ENCODE results near the gene RPL7L1. TPM values are rescaled to one million over a fixed set of nuclear protein-coding genes. Genes with fewer than 3 reads are reported as not detected.

The RPL7L1 gene
- total RNA-seq, 1 experiment from 2014 or later: 103 TPM

DNA sequence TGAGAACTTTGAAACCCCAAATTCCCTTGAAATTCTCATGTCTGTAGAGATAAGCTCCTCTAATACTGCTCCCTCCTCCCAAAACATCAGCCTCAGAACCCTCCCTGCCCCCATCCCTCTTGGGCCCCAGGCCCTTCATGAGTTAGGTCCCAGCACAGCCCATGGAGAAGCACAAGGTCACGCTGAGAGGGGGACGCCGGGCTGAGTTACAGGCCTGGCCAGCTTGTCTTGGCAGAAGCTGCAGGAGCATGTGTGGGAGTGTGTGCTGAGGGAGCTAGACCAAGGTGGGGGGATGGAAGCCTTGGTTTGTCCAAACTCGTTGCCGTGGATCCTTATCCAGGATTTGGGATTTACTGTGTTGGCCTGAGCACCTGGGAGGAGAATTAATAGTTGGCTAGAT lies 27.9 kb downstream of the RPL7L1 start:
- H3K4me1 Mint-ChIP-seq (ENCODE audit: low read depth, unreplicated experiment): peaks cover 6% of the 10 kb centered on the region
- no peaks in the 10 kb centered on the region for H3K9me3 ChIP-seq
- TF ChIP-seq, protein P1, sequence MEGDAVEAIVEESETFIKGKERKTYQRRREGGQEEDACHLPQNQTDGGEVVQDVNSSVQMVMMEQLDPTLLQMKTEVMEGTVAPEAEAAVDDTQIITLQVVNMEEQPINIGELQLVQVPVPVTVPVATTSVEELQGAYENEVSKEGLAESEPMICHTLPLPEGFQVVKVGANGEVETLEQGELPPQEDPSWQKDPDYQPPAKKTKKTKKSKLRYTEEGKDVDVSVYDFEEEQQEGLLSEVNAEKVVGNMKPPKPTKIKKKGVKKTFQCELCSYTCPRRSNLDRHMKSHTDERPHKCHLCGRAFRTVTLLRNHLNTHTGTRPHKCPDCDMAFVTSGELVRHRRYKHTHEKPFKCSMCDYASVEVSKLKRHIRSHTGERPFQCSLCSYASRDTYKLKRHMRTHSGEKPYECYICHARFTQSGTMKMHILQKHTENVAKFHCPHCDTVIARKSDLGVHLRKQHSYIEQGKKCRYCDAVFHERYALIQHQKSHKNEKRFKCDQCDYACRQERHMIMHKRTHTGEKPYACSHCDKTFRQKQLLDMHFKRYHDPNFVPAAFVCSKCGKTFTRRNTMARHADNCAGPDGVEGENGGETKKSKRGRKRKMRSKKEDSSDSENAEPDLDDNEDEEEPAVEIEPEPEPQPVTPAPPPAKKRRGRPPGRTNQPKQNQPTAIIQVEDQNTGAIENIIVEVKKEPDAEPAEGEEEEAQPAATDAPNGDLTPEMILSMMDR (IDR thresholded peaks at IDR 0.05; ENCODE audit: insufficient read depth in 1 of 2, low read depth in 1 of 2, low read length in 1 of 2, severe bottlenecking in 1 of 2, unreplicated experiment in 1 of 2): no peak
- H3K27me3 ChIP-seq (replicated peaks; ENCODE audit: control insufficient read depth, insufficient read depth, low read length): no peaks in the 10 kb centered on the region
- H3K9me3 Mint-ChIP-seq (ENCODE audit: unreplicated experiment): no peaks in the 10 kb centered on the region
- no peaks in the 10 kb centered on the region for H3K36me3 Mint-ChIP-seq (ENCODE audit: insufficient read depth, unreplicated experiment)
- peaks cover 15% of the 10 kb centered on the region for H3K4me1 ChIP-seq
- ChIA-PET POLR2A (no interaction called here), CTCF (interaction anchor here (0.9 kb wide), 1 partner anchor 152 kb away, joined by 3 read pairs; the partner anchor contains the start of genes KLC4 and MRPL2)
- no peak for DNase-seq
- intact Hi-C loops (cut with micrococcal nuclease; ENCODE audit: unreplicated experiment): loop anchor here (10.0 kb wide), 3 partner anchors 77 to 597 kb away; partner anchors contain the start of gene PPP2R5D
- H3K27ac Mint-ChIP-seq (ENCODE audit: unreplicated experiment): no peak overlapping the region
- BruUV-seq (replicated peaks): no TSS peak
- no peak overlapping the region for H3K4me3 Mint-ChIP-seq (ENCODE audit: unreplicated experiment)
- no peaks in the 10 kb centered on the region for H3K27me3 Mint-ChIP-seq (ENCODE audit: insufficient read depth, unreplicated experiment)
- no peaks in the 10 kb centered on the region for H3K36me3 ChIP-seq (ENCODE audit: control insufficient read depth, insufficient read depth, low read length)
- no peak overlapping the region for H3K4me3 ChIP-seq (ENCODE audit: low read depth, low read length)

DNA sequence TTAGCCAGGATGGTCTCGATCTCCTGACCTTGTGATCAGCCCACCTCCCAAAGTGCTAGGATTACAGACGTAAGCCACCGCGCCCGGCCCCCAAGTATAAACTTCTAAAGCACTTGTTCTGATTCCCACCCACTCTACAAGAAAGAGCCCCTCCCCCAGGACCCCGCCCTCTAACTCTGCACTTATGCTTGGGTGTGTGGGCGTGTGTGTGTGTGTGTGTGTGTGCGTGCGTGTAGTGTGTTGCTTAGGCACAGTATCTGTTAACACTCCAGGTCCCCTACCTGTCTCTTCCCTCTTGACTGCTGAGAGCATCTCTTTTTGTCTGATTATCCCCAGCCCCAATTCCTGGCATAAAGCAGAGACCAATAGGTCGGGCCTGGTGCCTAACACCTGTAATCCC lies 30.4 kb downstream of the RPL7L1 start:
- no peak for DNase-seq
- ChIA-PET POLR2A (no interaction called here), CTCF (no interaction called here)
- Mint-ChIP-seq H3K27me3 (ENCODE audit: insufficient read depth, unreplicated experiment) (no peaks in the 10 kb centered on the region), H3K27ac (ENCODE audit: unreplicated experiment) (no peak overlapping the region), H3K4me3 (ENCODE audit: unreplicated experiment) (no peak overlapping the region), H3K36me3 (ENCODE audit: insufficient read depth, unreplicated experiment) (no peaks in the 10 kb centered on the region), H3K4me1 (ENCODE audit: low read depth, unreplicated experiment) (no peaks in the 10 kb centered on the region), H3K9me3 (ENCODE audit: unreplicated experiment) (no peaks in the 10 kb centered on the region)
- intact Hi-C loops (cut with micrococcal nuclease; ENCODE audit: unreplicated experiment): loop anchor here (10.0 kb wide), 3 partner anchors 75 to 595 kb away; partner anchors contain the start of gene PPP2R5D
- Histone ChIP-seq H3K27me3 (replicated peaks; ENCODE audit: control insufficient read depth, insufficient read depth, low read length) (no peaks in the 10 kb centered on the region; the same call in 1 of the 2 replicates), H3K4me3 (ENCODE audit: low read depth, low read length) (no peak overlapping the region), H3K36me3 (ENCODE audit: control insufficient read depth, insufficient read depth, low read length) (no peaks in the 10 kb centered on the region), H3K4me1 (no peaks in the 10 kb centered on the region), H3K9me3 (no peaks in the 10 kb centered on the region)
- no TSS peak for BruUV-seq (replicated peaks)
- TF ChIP-seq, protein P1 (IDR thresholded peaks at IDR 0.05; ENCODE audit: insufficient read depth in 1 of 2, low read depth in 1 of 2, low read length in 1 of 2, severe bottlenecking in 1 of 2, unreplicated experiment in 1 of 2): no peak

DNA sequence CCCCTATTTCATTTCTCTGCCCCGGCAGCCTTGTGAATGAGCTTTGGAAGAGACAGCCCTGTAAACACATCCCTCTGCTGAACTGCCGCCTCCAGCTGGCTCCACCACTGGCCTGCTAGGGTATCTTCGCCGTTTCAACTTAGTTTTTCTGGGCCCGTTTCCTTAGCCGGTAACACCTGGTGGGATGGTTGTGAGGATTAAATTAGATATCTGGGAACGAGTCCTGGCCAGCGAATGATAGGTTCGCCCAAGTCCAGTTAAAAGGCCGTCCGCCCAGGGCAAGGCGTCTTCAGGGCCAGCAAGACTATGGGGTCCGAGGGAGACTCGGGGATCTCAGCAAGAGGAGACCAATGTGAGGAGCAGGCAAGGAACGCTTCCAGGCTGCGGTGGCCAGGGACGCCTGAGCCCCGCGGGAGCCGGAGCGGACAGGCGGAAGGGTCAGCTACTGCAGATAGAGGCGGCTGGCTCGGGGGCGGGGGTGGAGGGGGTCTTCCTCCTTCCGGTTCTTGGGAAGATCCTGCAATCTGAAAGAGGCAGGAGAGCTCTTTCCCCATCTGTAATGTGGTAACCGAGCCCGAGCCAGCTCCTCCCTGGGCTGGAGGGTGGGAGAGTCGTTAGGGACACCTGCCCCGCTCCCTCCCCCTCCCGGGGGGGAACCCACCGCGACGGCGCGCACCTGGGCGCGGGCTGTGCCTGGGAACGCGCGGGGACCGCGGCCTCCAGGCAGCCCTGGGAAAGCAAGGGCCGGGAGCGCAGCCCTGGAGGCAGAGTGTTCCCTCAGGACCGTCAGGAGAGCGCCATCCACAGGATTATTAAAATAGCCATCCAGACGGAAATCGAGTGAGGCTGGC lies 32.0 kb downstream of the RPL7L1 start:
- Mint-ChIP-seq H3K27ac (ENCODE audit: unreplicated experiment) (no peak overlapping the region), H3K9me3 (ENCODE audit: unreplicated experiment) (no peaks in the 10 kb centered on the region), H3K36me3 (ENCODE audit: insufficient read depth, unreplicated experiment) (no peaks in the 10 kb centered on the region), H3K27me3 (ENCODE audit: insufficient read depth, unreplicated experiment) (no peaks in the 10 kb centered on the region), H3K4me1 (ENCODE audit: low read depth, unreplicated experiment) (no peaks in the 10 kb centered on the region), H3K4me3 (ENCODE audit: unreplicated experiment) (no peak overlapping the region)
- Histone ChIP-seq H3K27me3 (replicated peaks; ENCODE audit: control insufficient read depth, insufficient read depth, low read length) (no peaks in the 10 kb centered on the region; the same call in 1 of the 2 replicates), H3K9me3 (no peaks in the 10 kb centered on the region), H3K36me3 (ENCODE audit: control insufficient read depth, insufficient read depth, low read length) (no peaks in the 10 kb centered on the region), H3K4me3 (ENCODE audit: low read depth, low read length) (no peak overlapping the region), H3K4me1 (no peaks in the 10 kb centered on the region)
- CTCF ChIA-PET: no interaction called here
- BruUV-seq (replicated peaks): no TSS peak
- no peak for DNase-seq
- TF ChIP-seq, protein P1 (IDR thresholded peaks at IDR 0.05; ENCODE audit: insufficient read depth in 1 of 2, low read depth in 1 of 2, low read length in 1 of 2, severe bottlenecking in 1 of 2, unreplicated experiment in 1 of 2): no peak
- POLR2A ChIA-PET: no interaction called here
- intact Hi-C loops (cut with micrococcal nuclease; ENCODE audit: unreplicated experiment): no loop called here
